Stimulated activated CD8-positive, alpha-beta memory T cell treated with anti-CD3 and anti-CD28 coated beads, Interleukin-12 subunit alpha, Interleukin-12 subunit beta, amount 100 ng/mL, for 4 hours (primary cell): ENCODE results near the gene CRABP1.

Experiments used
- DNase-seq: peaks from one replicate; pipeline ENCODE4 v3.0.0-alpha.2; 2020; ENCODE audit warnings: low read depth

CRABP1 gene

GRCh38 chr15:78340231-78341056, at the start of gene CRABP1:
TSS of gene CRABP1 (plus strand) at chr15:78340353. CDS start at chr15:78340429, 76 bp downstream.
- no peak for DNase-seq

GRCh38 chr15:78291052-78291451, 49.1 kb upstream of the CRABP1 start:
- no peak for DNase-seq

GRCh38 chr15:78291698-78292097, 48.5 kb upstream of the CRABP1 start:
- no peak for DNase-seq

GRCh38 chr15:78292219-78292618, 47.9 kb upstream of the CRABP1 start:
- DNase-seq: no peak

GRCh38 chr15:78299101-78299930, 40.8 kb upstream of the CRABP1 start, which contains the start of gene SKIC8:
TSS of gene SKIC8 (minus strand) at chr15:78299609. CDS start at chr15:78295686, 3,923 bp downstream.
- peak; percentile 85 for DNase-seq

- DNase-seq: no peak
Observed at GRCh38 chr15:78301326-78301725, 38.8 kb upstream of the CRABP1 start.

GRCh38 chr15:78301828-78302227, 38.3 kb upstream of the CRABP1 start:
- DNase-seq: no peak

- no peak for DNase-seq
Observed at GRCh38 chr15:78302579-78303312, 37.4 kb upstream of the CRABP1 start.

- no peak for DNase-seq
Observed at GRCh38 chr15:78304216-78305066, 35.7 kb upstream of the CRABP1 start.

GRCh38 chr15:78306176-78306774, 33.9 kb upstream of the CRABP1 start:
- DNase-seq: no peak

- DNase-seq: no peak
Observed at GRCh38 chr15:78307976-78308375, 32.2 kb upstream of the CRABP1 start.

- DNase-seq: no peak
Observed at GRCh38 chr15:78308422-78309032, 31.6 kb upstream of the CRABP1 start.

- DNase-seq: no peak
Observed at GRCh38 chr15:78311292-78311691, 28.9 kb upstream of the CRABP1 start.

GRCh38 chr15:78312536-78312935, 27.6 kb upstream of the CRABP1 start:
- no peak for DNase-seq

- no peak for DNase-seq
Observed at GRCh38 chr15:78312957-78313356, 27.2 kb upstream of the CRABP1 start.

- DNase-seq: no peak
Observed at GRCh38 chr15:78313383-78313782, 26.8 kb upstream of the CRABP1 start.

GRCh38 chr15:78314181-78314581, 26.0 kb upstream of the CRABP1 start:
- DNase-seq: no peak

GRCh38 chr15:78315686-78316282, 24.4 kb upstream of the CRABP1 start:
- DNase-seq: no peak

- no peak for DNase-seq
Observed at GRCh38 chr15:78316283-78317083, 23.7 kb upstream of the CRABP1 start.
